ENCODE data around the gene QRFP. TPM values are rescaled to one million over a fixed set of nuclear protein-coding genes. Genes with fewer than 3 reads are reported as not detected.

Gene QRFP
- total and polyA plus RNA-seq, 4 experiments from 2014 or later = not detected

GRCh38 chr9:130886981-130887380 lies 9.6 kb downstream of the QRFP start:
- Histone ChIP-seq H3K27me3 (ENCODE audit: insufficient read depth, low read length) (no peaks in the 10 kb centered on the region), H3K36me3 (ENCODE audit: insufficient read depth, low read length) (peaks cover 17% of the 10 kb centered on the region), H3K27ac (ENCODE audit: low read depth, low read length) (no peak overlapping the region), H3K4me3 (ENCODE audit: low read length in 2 of 2) (no peak overlapping the region), H3K4me1 (ENCODE audit: insufficient read depth, low read length) (no peaks in the 10 kb centered on the region), H3K9me3 (ENCODE audit: control insufficient read depth in 1 of 2, low read length in 2 of 2) (no peaks in the 10 kb centered on the region)
- ChIA-PET CTCF (ENCODE audit: partially characterized antibody) (no interaction called here), POLR2A (ENCODE audit: partially characterized antibody) (no interaction called here)
- no peak overlapping the region for H3K4me3 Mint-ChIP-seq
- no peak for DNase-seq
- H3K36me3 Mint-ChIP-seq = peaks cover 18 to 46% of the 10 kb centered on the region in 2 donors
- peaks cover 0 to 1% (median 0%) of the 10 kb centered on the region in 8 donors for H3K9me3 Mint-ChIP-seq
- intact Hi-C loops (cut with micrococcal nuclease) = no loop called here
- H3K27ac Mint-ChIP-seq = no peak overlapping the region
- no peaks in the 10 kb centered on the region for H3K4me1 Mint-ChIP-seq
- no peaks in the 10 kb centered on the region for H3K27me3 Mint-ChIP-seq

DNA sequence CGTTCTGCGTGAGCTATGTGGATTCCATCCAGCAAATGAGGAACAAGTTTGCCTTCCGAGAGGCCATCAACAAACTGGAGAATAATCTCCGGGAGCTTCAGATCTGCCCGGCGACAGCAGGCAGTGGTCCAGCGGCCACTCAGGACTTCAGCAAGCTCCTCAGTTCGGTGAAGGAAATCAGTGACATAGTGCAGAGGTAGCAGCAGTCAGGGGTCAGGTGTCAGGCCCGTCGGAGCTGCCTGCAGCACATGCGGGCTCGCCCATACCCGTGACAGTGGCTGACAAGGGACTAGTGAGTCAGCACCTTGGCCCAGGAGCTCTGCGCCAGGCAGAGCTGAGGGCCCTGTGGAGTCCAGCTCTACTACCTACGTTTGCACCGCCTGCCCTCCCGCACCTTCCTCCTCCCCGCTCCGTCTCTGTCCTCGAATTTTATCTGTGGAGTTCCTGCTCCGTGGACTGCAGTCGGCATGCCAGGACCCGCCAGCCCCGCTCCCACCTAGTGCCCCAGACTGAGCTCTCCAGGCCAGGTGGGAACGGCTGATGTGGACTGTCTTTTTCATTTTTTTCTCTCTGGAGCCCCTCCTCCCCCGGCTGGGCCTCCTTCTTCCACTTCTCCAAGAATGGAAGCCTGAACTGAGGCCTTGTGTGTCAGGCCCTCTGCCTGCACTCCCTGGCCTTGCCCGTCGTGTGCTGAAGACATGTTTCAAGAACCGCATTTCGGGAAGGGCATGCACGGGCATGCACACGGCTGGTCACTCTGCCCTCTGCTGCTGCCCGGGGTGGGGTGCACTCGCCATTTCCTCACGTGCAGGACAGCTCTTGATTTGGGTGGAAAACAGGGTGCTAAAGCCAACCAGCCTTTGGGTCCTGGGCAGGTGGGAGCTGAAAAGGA lies 10.9 kb downstream of the QRFP start:
- Histone ChIP-seq H3K36me3 (ENCODE audit: insufficient read depth, low read length) (peaks cover 21% of the 10 kb centered on the region), H3K9me3 (ENCODE audit: control insufficient read depth in 1 of 2, low read length in 2 of 2) (no peaks in the 10 kb centered on the region), H3K27ac (ENCODE audit: low read depth, low read length) (no peak overlapping the region), H3K4me1 (ENCODE audit: insufficient read depth, low read length) (no peaks in the 10 kb centered on the region), H3K4me3 (ENCODE audit: low read length in 2 of 2) (no peak overlapping the region), H3K27me3 (ENCODE audit: insufficient read depth, low read length) (no peaks in the 10 kb centered on the region)
- ChIA-PET POLR2A (ENCODE audit: partially characterized antibody) (no interaction called here), CTCF (ENCODE audit: partially characterized antibody) (interaction anchor here (1.4 kb wide), 1 partner anchor 178 kb away, joined by 4 read pairs; no protein-coding TSS in a partner anchor)
- intact Hi-C loops (cut with micrococcal nuclease) = no loop called here
- Mint-ChIP-seq H3K9me3 (peaks cover 0 to 1% (median 0%) of the 10 kb centered on the region in 8 donors), H3K4me1 (no peaks in the 10 kb centered on the region), H3K27ac (no peak overlapping the region), H3K27me3 (no peaks in the 10 kb centered on the region), H3K36me3 (peaks cover 29 to 54% of the 10 kb centered on the region in 2 donors), H3K4me3 (no peak overlapping the region)
- DNase-seq = no peak

GRCh38 chr9:130884542-130885483 lies 11.8 kb downstream of the QRFP start:
- H3K9me3 ChIP-seq (ENCODE audit: control insufficient read depth in 1 of 2, low read length in 2 of 2) = no peaks in the 10 kb centered on the region
- no peak overlapping the region for H3K27ac ChIP-seq (ENCODE audit: low read depth, low read length)
- no peaks in the 10 kb centered on the region for H3K4me1 ChIP-seq (ENCODE audit: insufficient read depth, low read length)
- ChIA-PET CTCF (ENCODE audit: partially characterized antibody) (interaction anchor here (1.4 kb wide), 1 partner anchor 177 kb away, joined by 4 read pairs; no protein-coding TSS in a partner anchor), POLR2A (ENCODE audit: partially characterized antibody) (no interaction called here)
- no peak overlapping the region for H3K4me3 Mint-ChIP-seq
- no peak overlapping the region for H3K4me3 ChIP-seq (ENCODE audit: low read length in 2 of 2)
- H3K27me3 Mint-ChIP-seq = no peaks in the 10 kb centered on the region
- no peaks in the 10 kb centered on the region for H3K4me1 Mint-ChIP-seq
- intact Hi-C loops (cut with micrococcal nuclease) = no loop called here
- H3K9me3 Mint-ChIP-seq = peaks cover 0 to 1% (median 0%) of the 10 kb centered on the region in 8 donors
- peaks cover 31 to 60% of the 10 kb centered on the region in 2 donors for H3K36me3 Mint-ChIP-seq
- H3K27me3 ChIP-seq (ENCODE audit: insufficient read depth, low read length) = no peaks in the 10 kb centered on the region
- H3K27ac Mint-ChIP-seq = no peak overlapping the region
- peaks cover 29% of the 10 kb centered on the region for H3K36me3 ChIP-seq (ENCODE audit: insufficient read depth, low read length)
- no peak for DNase-seq

- peaks cover 0 to 1% (median 0%) of the 10 kb centered on the region in 8 donors for H3K9me3 Mint-ChIP-seq
- intact Hi-C loops (cut with micrococcal nuclease) = no loop called here
- H3K27me3 ChIP-seq (ENCODE audit: insufficient read depth, low read length) = no peaks in the 10 kb centered on the region
- no peaks in the 10 kb centered on the region for H3K27me3 Mint-ChIP-seq
- H3K4me1 Mint-ChIP-seq = no peaks in the 10 kb centered on the region
- no peaks in the 10 kb centered on the region for H3K4me1 ChIP-seq (ENCODE audit: insufficient read depth, low read length)
- no peak overlapping the region for H3K27ac ChIP-seq (ENCODE audit: low read depth, low read length)
- H3K36me3 Mint-ChIP-seq = peaks cover 38 to 67% of the 10 kb centered on the region in 2 donors
- no peak for DNase-seq
- peaks cover 34% of the 10 kb centered on the region for H3K36me3 ChIP-seq (ENCODE audit: insufficient read depth, low read length)
- no peaks in the 10 kb centered on the region for H3K9me3 ChIP-seq (ENCODE audit: control insufficient read depth in 1 of 2, low read length in 2 of 2)
- no peak overlapping the region for H3K4me3 ChIP-seq (ENCODE audit: low read length in 2 of 2)
- ChIA-PET POLR2A (ENCODE audit: partially characterized antibody) (no interaction called here), CTCF (ENCODE audit: partially characterized antibody) (no interaction called here)
- no peak overlapping the region for H3K4me3 Mint-ChIP-seq
- no peak overlapping the region for H3K27ac Mint-ChIP-seq
Observed at GRCh38 chr9:130884111-130884531, 12.5 kb downstream of the QRFP start.

- no peak for DNase-seq
- no peaks in the 10 kb centered on the region for H3K4me1 ChIP-seq (ENCODE audit: insufficient read depth, low read length)
- no peak overlapping the region for H3K4me3 ChIP-seq (ENCODE audit: low read length in 2 of 2)
- ChIA-PET POLR2A (ENCODE audit: partially characterized antibody) (no interaction called here), CTCF (ENCODE audit: partially characterized antibody) (interaction anchor here (1.9 kb wide), 1 partner anchor 17 kb away, joined by 4 read pairs; no protein-coding TSS in a partner anchor)
- H3K27ac Mint-ChIP-seq = no peak overlapping the region
- H3K27ac ChIP-seq (ENCODE audit: low read depth, low read length) = no peak overlapping the region
- peaks cover 37% of the 10 kb centered on the region for H3K36me3 ChIP-seq (ENCODE audit: insufficient read depth, low read length)
- no peak overlapping the region for H3K4me3 Mint-ChIP-seq
- no peaks in the 10 kb centered on the region for H3K27me3 Mint-ChIP-seq
- H3K27me3 ChIP-seq (ENCODE audit: insufficient read depth, low read length) = no peaks in the 10 kb centered on the region
- no peaks in the 10 kb centered on the region for H3K9me3 ChIP-seq (ENCODE audit: control insufficient read depth in 1 of 2, low read length in 2 of 2)
- H3K4me1 Mint-ChIP-seq = no peaks in the 10 kb centered on the region
- intact Hi-C loops (cut with micrococcal nuclease) = no loop called here
- peaks cover 39 to 69% of the 10 kb centered on the region in 2 donors for H3K36me3 Mint-ChIP-seq
- peaks cover 0 to 1% (median 0%) of the 10 kb centered on the region in 8 donors for H3K9me3 Mint-ChIP-seq
Observed at GRCh38 chr9:130883479-130883878, 13.1 kb downstream of the QRFP start.

GRCh38 chr9:130882696-130883225 lies 13.9 kb downstream of the QRFP start:
- ChIA-PET CTCF (ENCODE audit: partially characterized antibody) (interaction anchor here (0.8 to 1.9 kb wide), 2 partner anchors 16 to 25 kb away, joined by 3 to 4 read pairs; no protein-coding TSS in a partner anchor), POLR2A (ENCODE audit: partially characterized antibody) (no interaction called here)
- H3K9me3 Mint-ChIP-seq = peaks cover 0 to 1% (median 0%) of the 10 kb centered on the region in 8 donors
- Histone ChIP-seq H3K4me3 (ENCODE audit: low read length in 2 of 2) (no peak overlapping the region), H3K27me3 (ENCODE audit: insufficient read depth, low read length) (no peaks in the 10 kb centered on the region), H3K36me3 (ENCODE audit: insufficient read depth, low read length) (peaks cover 40% of the 10 kb centered on the region), H3K4me1 (ENCODE audit: insufficient read depth, low read length) (no peaks in the 10 kb centered on the region), H3K9me3 (ENCODE audit: control insufficient read depth in 1 of 2, low read length in 2 of 2) (no peaks in the 10 kb centered on the region), H3K27ac (ENCODE audit: low read depth, low read length) (no peak overlapping the region)
- no peak for DNase-seq
- intact Hi-C loops (cut with micrococcal nuclease) = no loop called here
- peaks cover 39 to 67% of the 10 kb centered on the region in 2 donors for H3K36me3 Mint-ChIP-seq
- H3K4me3 Mint-ChIP-seq = no peak overlapping the region
- H3K4me1 Mint-ChIP-seq = no peaks in the 10 kb centered on the region
- no peaks in the 10 kb centered on the region for H3K27me3 Mint-ChIP-seq
- H3K27ac Mint-ChIP-seq = no peak overlapping the region

Measured in CD4-positive, alpha-beta memory T cell (primary cell).